Glutamatergic neuron (in vitro differentiated cells): ENCODE data around the gene SNX2. TPM values are rescaled to one million over a fixed set of nuclear protein-coding genes. Genes with fewer than 3 reads are reported as not detected.
A peak's percentile ranks its signal among the peaks of the same experiment; 100 is the strongest.
"Not testable (repeated sequence)": the region's sequence is repeated elsewhere in the genome, so short reads cannot be mapped to it uniquely, and the experiment has no call there.

Source experiments
- DNase-seq: peaks from one replicate; pipeline ENCODE4 v3.0.0; 2022
- H3K27ac Mint-ChIP-seq: one replicate; pipeline ENCODE4 v1.8.0; 2020; ENCODE audit warnings: mild to moderate bottlenecking, mixed read lengths, inconsistent platforms; ENCODE audit not compliant: unreplicated experiment
- H3K27me3 Mint-ChIP-seq: one replicate; pipeline ENCODE4 v1.8.0; 2020; ENCODE audit warnings: mild to moderate bottlenecking, moderate library complexity, mixed read lengths, inconsistent platforms; ENCODE audit not compliant: unreplicated experiment
- H3K36me3 Mint-ChIP-seq: one replicate; pipeline ENCODE4 v1.8.0; 2020; ENCODE audit warnings: mild to moderate bottlenecking, mixed read lengths, inconsistent platforms; ENCODE audit not compliant: unreplicated experiment
- H3K4me1 Mint-ChIP-seq: one replicate; pipeline ENCODE4 v1.8.0; 2020; ENCODE audit warnings: mild to moderate bottlenecking, low read depth, mixed read lengths, inconsistent platforms; ENCODE audit not compliant: unreplicated experiment
- H3K4me3 Mint-ChIP-seq: one replicate; pipeline ENCODE4 v1.8.0; 2020; ENCODE audit warnings: mild to moderate bottlenecking, mixed read lengths, inconsistent platforms; ENCODE audit not compliant: unreplicated experiment
- H3K9me3 Mint-ChIP-seq: one replicate; pipeline ENCODE4 v1.8.0; 2020; ENCODE audit warnings: mild to moderate bottlenecking, moderate library complexity, mixed read lengths, inconsistent platforms; ENCODE audit not compliant: unreplicated experiment
- CTCF ChIP-seq: fragments of 200-600 bp; sonication (generic); IDR thresholded peaks from one replicate; pipeline ENCODE4 v1.5.0; 2021; ENCODE audit not compliant: partially characterized antibody, unreplicated experiment
- total RNA-seq: library from RNA; stranded (reverse); fragmentation: NEBNext Ultra II Directional; extraction: Animal tissue kit (Norgen Biotek cat#: 25700); gene quantifications from one replicate; pipeline ENCODE4 v1.2.1, GENCODE V29; 2021; ENCODE audit not compliant: unreplicated experiment

The SNX2 gene
- total RNA-seq, 1 donor from 2014 or later = 47.0 TPM

DNA sequence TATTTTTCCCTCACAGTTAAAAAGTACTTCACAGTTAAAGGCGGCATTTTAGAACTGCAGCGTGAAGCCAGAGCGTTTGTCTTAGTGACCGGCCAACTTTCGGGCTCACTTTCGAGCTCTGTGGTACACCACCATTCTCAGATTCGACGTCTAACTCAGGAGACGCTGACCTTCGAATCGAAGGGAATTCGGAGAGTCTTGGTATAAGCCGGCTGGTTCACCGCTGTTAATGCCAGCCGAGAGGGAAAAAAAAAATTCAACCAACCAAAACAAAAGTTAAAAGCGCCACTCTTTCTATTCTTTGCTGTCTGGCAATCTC is 70.0 kb downstream of the SNX2 start:
- no peaks in the 10 kb centered on the region for H3K27me3 Mint-ChIP-seq
- peaks cover 2% of the 10 kb centered on the region for H3K9me3 Mint-ChIP-seq
- peak overlapping the region; percentile 89 for H3K4me3 Mint-ChIP-seq
- peaks cover 12% of the 10 kb centered on the region for H3K4me1 Mint-ChIP-seq
- TF ChIP-seq CTCF = no peak
- no peak overlapping the region for H3K27ac Mint-ChIP-seq
- H3K36me3 Mint-ChIP-seq = peaks cover 5% of the 10 kb centered on the region
- DNase-seq = no peak

- DNase-seq = peak; percentile 77
- peaks cover 2% of the 10 kb centered on the region for H3K9me3 Mint-ChIP-seq
- peaks cover 12% of the 10 kb centered on the region for H3K4me1 Mint-ChIP-seq
- no peaks in the 10 kb centered on the region for H3K27me3 Mint-ChIP-seq
- peaks cover 2% of the 10 kb centered on the region for H3K36me3 Mint-ChIP-seq
- peak within 1 kb of the TSS; percentile 76 for H3K27ac Mint-ChIP-seq
- TF ChIP-seq CTCF = no peak
- peak within 1 kb of the TSS; percentile 89 for H3K4me3 Mint-ChIP-seq
Observed at GRCh38 chr5:122845229-122846050, 70.6 kb downstream of the SNX2 start, which contains the start of gene SNX24. Gene SNX24, plus strand, starts transcription at chr5:122845613. Its CDS starts 21 bp downstream, at chr5:122845634.

DNA sequence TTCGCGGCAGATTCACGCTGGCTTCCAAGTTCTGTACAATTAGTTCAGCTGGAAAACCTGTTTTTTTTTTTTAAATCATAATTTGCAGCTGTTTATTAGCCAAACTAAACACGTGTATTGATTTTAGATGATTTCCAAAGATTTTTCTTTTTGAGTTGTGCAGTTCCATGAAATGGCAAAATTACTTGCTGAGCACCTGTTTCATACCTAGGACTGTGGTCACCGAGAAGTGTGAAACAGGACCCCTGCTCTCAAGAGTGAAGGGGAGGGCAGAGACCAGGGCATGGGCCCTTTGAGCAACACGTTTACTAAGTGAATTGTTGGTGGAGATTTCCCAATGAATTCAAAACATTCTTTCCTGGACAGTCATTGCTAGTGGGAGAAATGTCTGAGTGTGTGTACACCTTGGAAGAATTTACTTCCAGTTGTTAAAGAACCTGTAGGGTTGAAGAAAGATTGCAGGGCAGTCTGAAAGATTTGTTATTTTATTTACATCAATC is 71.2 kb downstream of the SNX2 start:
- DNase-seq = no peak
- peak overlapping the region; percentile 76 for H3K27ac Mint-ChIP-seq
- TF ChIP-seq CTCF = no peak

GRCh38 chr5:122847687-122848081 is 72.8 kb downstream of the SNX2 start:
- H3K4me1 Mint-ChIP-seq = peaks cover 9% of the 10 kb centered on the region
- no peak for TF ChIP-seq CTCF
- peaks cover 2% of the 10 kb centered on the region for H3K9me3 Mint-ChIP-seq
- DNase-seq = no peak
- no peak overlapping the region for H3K27ac Mint-ChIP-seq
- H3K4me3 Mint-ChIP-seq = no peak overlapping the region
- no peaks in the 10 kb centered on the region for H3K27me3 Mint-ChIP-seq
- H3K36me3 Mint-ChIP-seq = no peaks in the 10 kb centered on the region

More for the DNA sequence above, 71.2 kb downstream of the SNX2 start:
- Mint-ChIP-seq H3K27me3 (no peaks in the 10 kb centered on the region), H3K4me1 (peaks cover 12% of the 10 kb centered on the region), H3K9me3 (peaks cover 2% of the 10 kb centered on the region), H3K36me3 (no peaks in the 10 kb centered on the region), H3K4me3 (peak overlapping the region; percentile 87)

GRCh38 chr5:122849771-122850170 is 74.9 kb downstream of the SNX2 start:
- H3K4me1 Mint-ChIP-seq = peaks cover 9% of the 10 kb centered on the region
- DNase-seq = no peak
- no peak overlapping the region for H3K27ac Mint-ChIP-seq
- no peaks in the 10 kb centered on the region for H3K36me3 Mint-ChIP-seq
- no peaks in the 10 kb centered on the region for H3K27me3 Mint-ChIP-seq
- H3K9me3 Mint-ChIP-seq = peaks cover 2% of the 10 kb centered on the region
- H3K4me3 Mint-ChIP-seq = no peak overlapping the region
- no peak for TF ChIP-seq CTCF

DNA sequence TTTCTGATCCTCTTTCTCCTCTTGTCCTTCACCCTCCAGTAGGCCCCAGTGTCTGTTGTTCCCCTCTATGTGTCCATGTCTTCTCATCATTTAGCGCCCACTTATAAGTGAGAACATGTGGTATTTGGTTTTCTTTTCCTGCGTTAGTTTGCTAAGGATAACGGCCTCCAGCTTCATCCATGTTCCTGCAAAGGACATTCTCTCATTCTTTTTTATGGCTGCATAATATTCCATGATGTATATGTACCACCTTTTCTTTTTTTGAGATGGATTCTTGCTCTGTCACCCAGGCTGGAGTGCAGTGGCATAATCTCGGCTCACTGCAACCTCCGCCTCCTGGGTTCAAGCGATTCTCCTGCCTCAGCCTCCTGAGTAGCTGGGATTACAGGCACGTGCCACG is 82.7 kb downstream of the SNX2 start:
- not testable (repeated sequence) for H3K36me3 Mint-ChIP-seq, H3K27ac Mint-ChIP-seq, H3K4me1 Mint-ChIP-seq, DNase-seq, H3K27me3 Mint-ChIP-seq, H3K4me3 Mint-ChIP-seq, H3K9me3 Mint-ChIP-seq
